ENCODE results near the gene ARHGAP30. TPM values are rescaled to one million over a fixed set of nuclear protein-coding genes. Genes with fewer than 3 reads are reported as not detected.
"Not testable (repeated sequence)": the region's sequence is repeated elsewhere in the genome, so short reads cannot be mapped to it uniquely, and the experiment has no call there.

ARHGAP30 gene
- total RNA-seq, 1 experiment from 2014 or later, result 0.39 TPM

DNA sequence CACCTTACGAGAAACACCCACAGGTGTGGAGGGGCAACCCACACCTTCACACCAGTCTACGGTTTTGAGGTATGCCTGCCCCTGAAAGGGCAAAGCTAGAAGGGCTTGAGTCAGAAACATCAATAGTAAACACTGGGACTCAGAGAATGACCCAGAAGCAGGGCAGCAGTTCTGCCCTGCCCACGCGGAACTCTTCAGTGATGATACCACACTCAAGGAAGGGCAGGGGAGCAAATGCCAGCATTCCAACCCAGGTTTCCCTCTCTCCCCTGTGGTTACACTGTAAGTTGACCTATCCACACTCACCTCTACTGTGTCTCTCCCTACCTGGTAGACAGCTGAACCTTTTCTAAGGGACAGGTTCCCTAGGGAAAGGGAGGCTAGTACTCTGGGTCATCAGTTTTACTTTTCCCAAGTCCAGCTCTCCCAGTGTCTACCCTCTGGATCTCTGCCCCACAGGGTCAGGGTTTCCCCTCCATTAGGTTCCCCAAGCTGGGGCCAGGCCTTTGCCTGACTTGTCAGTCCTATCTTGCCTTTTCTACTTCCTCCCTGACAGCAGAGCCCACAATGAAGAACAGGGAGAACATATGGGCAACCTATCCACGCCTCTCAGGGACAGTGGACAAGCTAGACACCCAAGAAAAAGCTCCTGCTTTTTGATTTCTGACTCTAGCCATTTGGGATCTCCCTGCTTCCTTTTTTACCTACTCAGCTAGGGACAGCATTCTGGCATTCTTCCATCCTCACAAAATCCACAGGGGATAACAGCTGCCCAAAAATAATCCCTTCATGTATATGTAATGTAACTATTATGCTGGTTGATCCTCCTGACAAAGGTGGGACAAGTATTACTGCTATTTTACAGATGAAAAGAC lies 51.7 kb downstream of the ARHGAP30 start (continued):
- TF ChIP-seq, protein P1, sequence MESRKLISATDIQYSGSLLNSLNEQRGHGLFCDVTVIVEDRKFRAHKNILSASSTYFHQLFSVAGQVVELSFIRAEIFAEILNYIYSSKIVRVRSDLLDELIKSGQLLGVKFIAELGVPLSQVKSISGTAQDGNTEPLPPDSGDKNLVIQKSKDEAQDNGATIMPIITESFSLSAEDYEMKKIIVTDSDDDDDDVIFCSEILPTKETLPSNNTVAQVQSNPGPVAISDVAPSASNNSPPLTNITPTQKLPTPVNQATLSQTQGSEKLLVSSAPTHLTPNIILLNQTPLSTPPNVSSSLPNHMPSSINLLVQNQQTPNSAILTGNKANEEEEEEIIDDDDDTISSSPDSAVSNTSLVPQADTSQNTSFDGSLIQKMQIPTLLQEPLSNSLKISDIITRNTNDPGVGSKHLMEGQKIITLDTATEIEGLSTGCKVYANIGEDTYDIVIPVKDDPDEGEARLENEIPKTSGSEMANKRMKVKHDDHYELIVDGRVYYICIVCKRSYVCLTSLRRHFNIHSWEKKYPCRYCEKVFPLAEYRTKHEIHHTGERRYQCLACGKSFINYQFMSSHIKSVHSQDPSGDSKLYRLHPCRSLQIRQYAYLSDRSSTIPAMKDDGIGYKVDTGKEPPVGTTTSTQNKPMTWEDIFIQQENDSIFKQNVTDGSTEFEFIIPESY (IDR thresholded peaks at IDR 0.05; ENCODE audit: extremely low read depth, insufficient replicate concordance, low read length), result no peak
- no peak for TF ChIP-seq SRF (IDR thresholded peaks at IDR 0.05; ENCODE audit: low read depth)
- no peak for TF ChIP-seq ZFX (IDR thresholded peaks at IDR 0.05)
- TF ChIP-seq SP1 (IDR thresholded peaks at IDR 0.05; ENCODE audit: low read depth), result no peak
- TF ChIP-seq FOSL1 (IDR thresholded peaks at IDR 0.05; ENCODE audit: low read depth), result no peak
- TF ChIP-seq, protein P2, sequence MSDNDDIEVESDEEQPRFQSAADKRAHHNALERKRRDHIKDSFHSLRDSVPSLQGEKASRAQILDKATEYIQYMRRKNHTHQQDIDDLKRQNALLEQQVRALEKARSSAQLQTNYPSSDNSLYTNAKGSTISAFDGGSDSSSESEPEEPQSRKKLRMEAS (IDR thresholded peaks at IDR 0.05), result no peak
- no peak for TF ChIP-seq ELF1 (IDR thresholded peaks at IDR 0.05; ENCODE audit: borderline replicate concordance, low read depth)

DNA sequence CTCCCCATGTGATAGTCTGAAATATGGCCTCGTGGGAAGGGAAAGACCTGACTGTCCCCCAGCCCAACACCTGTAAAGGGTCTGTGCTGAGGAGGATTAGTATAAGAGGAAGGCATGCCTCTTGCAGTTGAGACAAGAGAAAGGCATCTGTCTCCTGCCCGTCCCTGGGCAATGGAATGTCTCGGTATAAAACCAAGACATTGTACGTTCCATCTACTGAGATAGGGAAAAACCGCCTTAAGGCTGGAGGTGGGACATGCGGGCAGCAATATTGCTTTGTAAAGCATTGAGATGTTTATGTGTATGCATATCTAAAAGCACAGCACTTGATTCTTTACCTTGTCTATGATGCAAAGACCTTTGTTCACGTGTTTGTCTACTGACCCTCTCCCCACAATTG lies 52.5 kb downstream of the ARHGAP30 start:
- H3K4me2 ChIP-seq (ENCODE audit: low read length); CTCF ChIA-PET; RAD21 ChIA-PET (ENCODE audit: low non-redundant PET in 1 of 2, low total read pairs in 2 of 2, uncharacterized antibody in 2 of 2, unreplicated experiment in 2 of 2); H3K9ac ChIP-seq (ENCODE audit: low read length); ATAC-seq; H3K27me3 ChIP-seq (ENCODE audit: insufficient read depth, low read length); H3K36me3 ChIP-seq (ENCODE audit: control insufficient read depth in 1 of 2, insufficient read depth in 2 of 2, low read length in 2 of 2); H2AFZ ChIP-seq (ENCODE audit: low read depth, low read length, poor library complexity, severe bottlenecking); H3K4me3 ChIP-seq (replicated peaks in 1 of 2; ENCODE audit: low read depth in 1 of 2, low read length in 2 of 2); H3K9me2 ChIP-seq (ENCODE audit: insufficient read depth); intact Hi-C loops (cut with micrococcal nuclease); BruUV-seq (replicated peaks); POLR2A ChIA-PET; DNase-seq (ENCODE audit: low read depth, low spot score); H3K9me3 ChIP-seq (ENCODE audit: control insufficient read depth in 1 of 2, insufficient read depth in 1 of 2, low read depth in 1 of 2, low read length in 2 of 2); H3K27ac ChIP-seq (ENCODE audit: low read depth, low read length); H4K20me1 ChIP-seq (ENCODE audit: insufficient read depth): not testable (repeated sequence)
- Histone ChIP-seq H3K4me1 (ENCODE audit: control insufficient read depth in 1 of 2, insufficient read depth in 2 of 2, low read length in 2 of 2) (peaks cover 9 to 46% of the 10 kb centered on the region in 2 experiments), H3K79me2 (ENCODE audit: insufficient read depth, low read length) (peaks cover 75% of the 10 kb centered on the region)

DNA sequence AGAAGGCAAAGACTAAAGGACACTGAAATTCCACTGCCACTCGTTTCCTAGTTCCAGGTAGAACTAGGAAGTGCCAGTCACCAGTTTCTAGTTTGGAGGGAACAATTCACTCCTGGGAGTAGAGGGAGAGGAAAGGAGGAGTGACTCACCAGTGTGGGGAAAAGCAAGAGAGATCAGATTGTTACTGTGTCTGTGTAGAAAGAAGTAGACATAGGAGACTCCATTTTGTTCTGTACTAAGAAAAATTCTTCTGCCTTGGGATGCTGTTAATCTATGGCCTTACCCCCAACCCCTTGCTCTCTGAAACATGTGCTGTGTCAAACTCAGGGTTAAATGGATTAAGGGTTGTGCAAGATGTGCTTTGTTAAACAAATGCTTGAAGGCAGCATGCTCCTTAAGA lies 53.0 kb downstream of the ARHGAP30 start:
- RAD21 ChIA-PET (ENCODE audit: low non-redundant PET in 1 of 2, low total read pairs in 2 of 2, uncharacterized antibody in 2 of 2, unreplicated experiment in 2 of 2); ATAC-seq; intact Hi-C loops (cut with micrococcal nuclease); H3K9me3 ChIP-seq (ENCODE audit: control insufficient read depth in 1 of 2, insufficient read depth in 1 of 2, low read depth in 1 of 2, low read length in 2 of 2); DNase-seq (ENCODE audit: low read depth, low spot score); H3K4me2 ChIP-seq (ENCODE audit: low read length); H3K27ac ChIP-seq (ENCODE audit: low read depth, low read length); H3K36me3 ChIP-seq (ENCODE audit: control insufficient read depth in 1 of 2, insufficient read depth in 2 of 2, low read length in 2 of 2); CTCF ChIA-PET; H3K27me3 ChIP-seq (ENCODE audit: insufficient read depth, low read length); BruUV-seq (replicated peaks); H3K4me3 ChIP-seq (replicated peaks in 1 of 2; ENCODE audit: low read depth in 1 of 2, low read length in 2 of 2); H3K9me2 ChIP-seq (ENCODE audit: insufficient read depth); H3K9ac ChIP-seq (ENCODE audit: low read length); H2AFZ ChIP-seq (ENCODE audit: low read depth, low read length, poor library complexity, severe bottlenecking): not testable (repeated sequence)
- Histone ChIP-seq H3K4me1 (ENCODE audit: control insufficient read depth in 1 of 2, insufficient read depth in 2 of 2, low read length in 2 of 2) (peaks cover 6 to 41% of the 10 kb centered on the region in 2 experiments), H4K20me1 (ENCODE audit: insufficient read depth) (peaks cover 11% of the 10 kb centered on the region), H3K79me2 (ENCODE audit: insufficient read depth, low read length) (peaks cover 80% of the 10 kb centered on the region)
- POLR2A ChIA-PET, result interaction anchor here (0.9 kb wide), 1 partner anchor 19 kb away, joined by 6 read pairs; no protein-coding TSS in a partner anchor
